Measurements from ENCODE around the gene SORCS2. TPM values are rescaled to one million over a fixed set of nuclear protein-coding genes. Genes with fewer than 3 reads are reported as not detected.

SORCS2 gene
- total RNA-seq, 4 donors from 2014 or later, result 0.19 to 0.85 (median 0.66) TPM

- no peak for TF ChIP-seq CTCF (IDR thresholded peaks at IDR 0.05; ENCODE audit: low read depth)
Observed at GRCh38 chr4:7280926-7281690, 88.8 kb downstream of the SORCS2 start.

- no peak for TF ChIP-seq CTCF (IDR thresholded peaks at IDR 0.05; ENCODE audit: low read depth)
Observed at GRCh38 chr4:7281691-7282665, 89.6 kb downstream of the SORCS2 start.

GRCh38 chr4:7282786-7283440, 90.6 kb downstream of the SORCS2 start:
- TF ChIP-seq CTCF (IDR thresholded peaks at IDR 0.05; ENCODE audit: low read depth), result no peak

- TF ChIP-seq CTCF (IDR thresholded peaks at IDR 0.05; ENCODE audit: low read depth), result no peak
Observed at GRCh38 chr4:7285244-7286094, 93.1 kb downstream of the SORCS2 start.

- no peak for TF ChIP-seq CTCF (IDR thresholded peaks at IDR 0.05; ENCODE audit: low read depth)
Observed at GRCh38 chr4:7286170-7286569, 93.8 kb downstream of the SORCS2 start.

- TF ChIP-seq CTCF (IDR thresholded peaks at IDR 0.05; ENCODE audit: low read depth), result no peak
Observed at GRCh38 chr4:7286798-7287197, 94.5 kb downstream of the SORCS2 start.
